ENCODE data around the gene TMCC1.

TMCC1 gene

DNA sequence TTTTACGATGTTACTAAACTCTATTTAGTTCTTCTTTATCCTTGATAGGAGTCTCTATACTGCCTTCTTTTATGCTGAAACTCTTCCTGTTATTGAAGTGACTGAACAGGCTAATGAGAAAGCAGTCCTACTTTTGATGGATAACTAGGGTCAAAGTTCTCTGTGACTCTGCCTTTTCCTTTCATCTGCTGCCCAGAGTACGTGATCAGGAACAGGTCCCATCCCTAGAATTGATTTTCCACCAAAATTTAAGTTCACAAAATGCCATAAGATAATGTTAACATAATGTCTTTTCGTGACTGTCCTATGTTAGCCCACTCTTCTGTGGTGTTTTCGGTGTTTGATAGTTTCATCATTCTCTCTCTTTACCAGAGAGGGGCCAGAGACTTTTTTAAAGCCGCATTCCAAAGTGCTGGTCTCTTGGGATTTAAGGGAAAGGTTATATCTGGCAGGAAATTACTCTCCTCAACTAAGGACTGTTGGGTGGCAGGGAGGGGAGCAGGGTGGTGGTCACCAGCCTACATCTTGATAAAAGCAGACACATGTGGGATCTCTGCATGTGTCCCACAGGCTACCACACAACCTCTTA is 236.8 kb downstream of the TMCC1 start:
- TF ChIP-seq, protein P1, sequence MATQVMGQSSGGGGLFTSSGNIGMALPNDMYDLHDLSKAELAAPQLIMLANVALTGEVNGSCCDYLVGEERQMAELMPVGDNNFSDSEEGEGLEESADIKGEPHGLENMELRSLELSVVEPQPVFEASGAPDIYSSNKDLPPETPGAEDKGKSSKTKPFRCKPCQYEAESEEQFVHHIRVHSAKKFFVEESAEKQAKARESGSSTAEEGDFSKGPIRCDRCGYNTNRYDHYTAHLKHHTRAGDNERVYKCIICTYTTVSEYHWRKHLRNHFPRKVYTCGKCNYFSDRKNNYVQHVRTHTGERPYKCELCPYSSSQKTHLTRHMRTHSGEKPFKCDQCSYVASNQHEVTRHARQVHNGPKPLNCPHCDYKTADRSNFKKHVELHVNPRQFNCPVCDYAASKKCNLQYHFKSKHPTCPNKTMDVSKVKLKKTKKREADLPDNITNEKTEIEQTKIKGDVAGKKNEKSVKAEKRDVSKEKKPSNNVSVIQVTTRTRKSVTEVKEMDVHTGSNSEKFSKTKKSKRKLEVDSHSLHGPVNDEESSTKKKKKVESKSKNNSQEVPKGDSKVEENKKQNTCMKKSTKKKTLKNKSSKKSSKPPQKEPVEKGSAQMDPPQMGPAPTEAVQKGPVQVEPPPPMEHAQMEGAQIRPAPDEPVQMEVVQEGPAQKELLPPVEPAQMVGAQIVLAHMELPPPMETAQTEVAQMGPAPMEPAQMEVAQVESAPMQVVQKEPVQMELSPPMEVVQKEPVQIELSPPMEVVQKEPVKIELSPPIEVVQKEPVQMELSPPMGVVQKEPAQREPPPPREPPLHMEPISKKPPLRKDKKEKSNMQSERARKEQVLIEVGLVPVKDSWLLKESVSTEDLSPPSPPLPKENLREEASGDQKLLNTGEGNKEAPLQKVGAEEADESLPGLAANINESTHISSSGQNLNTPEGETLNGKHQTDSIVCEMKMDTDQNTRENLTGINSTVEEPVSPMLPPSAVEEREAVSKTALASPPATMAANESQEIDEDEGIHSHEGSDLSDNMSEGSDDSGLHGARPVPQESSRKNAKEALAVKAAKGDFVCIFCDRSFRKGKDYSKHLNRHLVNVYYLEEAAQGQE (IDR thresholded peaks at IDR 0.05; ENCODE audit: insufficient replicate concordance, low read depth): no peak
- no peak for TF ChIP-seq SPI1 (IDR thresholded peaks at IDR 0.05; ENCODE audit: borderline replicate concordance, low read depth)
- TF ChIP-seq POLR2AphosphoS5 (IDR thresholded peaks at IDR 0.05; ENCODE audit: low read depth): no peak
- TF ChIP-seq CTCF (IDR thresholded peaks at IDR 0.05; ENCODE audit: insufficient read depth, low read length): no peak
- TF ChIP-seq GABPA (IDR thresholded peaks at IDR 0.05; ENCODE audit: low read depth): no peak
- no peak for DNase-seq (ENCODE audit: low read depth in 1 of 2, low spot score in 1 of 2)

DNA sequence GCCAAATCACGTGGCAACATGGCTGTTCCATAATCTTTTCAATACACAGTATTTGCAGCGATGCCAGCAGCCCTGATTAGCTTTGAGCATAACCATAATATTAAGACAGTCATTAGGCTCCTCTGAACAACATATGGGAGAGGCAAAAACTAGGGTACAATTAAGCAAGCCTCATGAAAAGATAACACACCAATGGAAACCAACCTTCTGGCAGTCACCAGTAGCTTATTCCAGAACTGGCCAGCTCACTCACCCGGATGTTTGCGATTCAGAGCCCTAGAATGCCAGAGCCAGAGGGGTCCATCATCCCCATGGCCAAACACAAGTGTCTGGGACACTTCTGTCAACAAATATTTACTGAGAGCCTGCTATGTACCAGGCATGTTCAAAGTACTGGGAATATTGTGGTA is 238.2 kb downstream of the TMCC1 start:
- H3K27ac ChIP-seq (replicated peaks): no peak overlapping the region

More for the DNA sequence above, 236.8 kb downstream of the TMCC1 start:
- no peak overlapping the region for H3K27ac ChIP-seq (replicated peaks)
- H3K27me3 ChIP-seq (ENCODE audit: insufficient read depth, poor library complexity, severe bottlenecking): no peaks in the 10 kb centered on the region
- no peak overlapping the region for H3K4me3 ChIP-seq (replicated peaks; ENCODE audit: insufficient read depth, low read length)

GRCh38 chr3:129654131-129654530 is 239.4 kb downstream of the TMCC1 start:
- no peak for DNase-seq (ENCODE audit: low read depth in 1 of 2, low spot score in 1 of 2)
- Histone ChIP-seq H3K27ac (replicated peaks) (no peak overlapping the region), H3K4me3 (replicated peaks; ENCODE audit: insufficient read depth, low read length) (no peak overlapping the region), H3K27me3 (ENCODE audit: insufficient read depth, poor library complexity, severe bottlenecking) (no peaks in the 10 kb centered on the region)
- TF ChIP-seq, protein P1 (IDR thresholded peaks at IDR 0.05; ENCODE audit: insufficient replicate concordance, low read depth): no peak
- TF ChIP-seq POLR2AphosphoS5 (IDR thresholded peaks at IDR 0.05; ENCODE audit: low read depth) (no peak), CTCF (IDR thresholded peaks at IDR 0.05; ENCODE audit: insufficient read depth, low read length) (no peak), SPI1 (IDR thresholded peaks at IDR 0.05; ENCODE audit: borderline replicate concordance, low read depth) (no peak), GABPA (IDR thresholded peaks at IDR 0.05; ENCODE audit: low read depth) (no peak)

More for the DNA sequence above, 238.2 kb downstream of the TMCC1 start:
- no peaks in the 10 kb centered on the region for H3K27me3 ChIP-seq (ENCODE audit: insufficient read depth, poor library complexity, severe bottlenecking)
- no peak for DNase-seq (ENCODE audit: low read depth in 1 of 2, low spot score in 1 of 2)
- TF ChIP-seq, protein P1 (IDR thresholded peaks at IDR 0.05; ENCODE audit: insufficient replicate concordance, low read depth): no peak
- TF ChIP-seq SPI1 (IDR thresholded peaks at IDR 0.05; ENCODE audit: borderline replicate concordance, low read depth) (no peak), GABPA (IDR thresholded peaks at IDR 0.05; ENCODE audit: low read depth) (no peak), CTCF (IDR thresholded peaks at IDR 0.05; ENCODE audit: insufficient read depth, low read length) (no peak), POLR2AphosphoS5 (IDR thresholded peaks at IDR 0.05; ENCODE audit: low read depth) (no peak)
- no peak overlapping the region for H3K4me3 ChIP-seq (replicated peaks; ENCODE audit: insufficient read depth, low read length)
